ENCODE data around the gene SLC25A18.

Gene SLC25A18

DNA sequence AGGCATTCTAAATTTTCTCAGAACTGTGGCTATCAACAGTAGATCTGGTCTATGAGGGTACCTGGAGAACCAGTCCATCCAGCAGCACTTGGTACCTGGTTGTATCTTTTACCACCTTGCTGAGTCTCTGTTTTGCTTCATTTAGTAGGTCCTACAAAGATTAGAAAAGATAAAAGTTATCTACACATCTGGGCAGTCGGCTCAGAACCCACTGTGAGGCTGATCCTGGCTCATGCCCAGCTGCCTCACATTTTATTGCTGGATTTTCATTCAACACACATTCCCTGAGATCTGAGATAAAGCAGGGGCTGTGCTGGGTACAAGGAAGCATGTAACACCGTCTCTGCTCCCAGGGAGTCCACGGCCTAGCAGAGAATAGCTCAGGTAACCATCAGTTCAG, 37.7 kb downstream of the SLC25A18 start:
- no peak for DNase-seq
- no peak overlapping the region for H3K27ac ChIP-seq (ENCODE audit: insufficient read depth in 1 of 2, low read depth in 1 of 2, low read length in 2 of 2, poor library complexity in 1 of 2, severe bottlenecking in 2 of 2)
- POLR2A ChIA-PET = no interaction called here
- no peaks in the 10 kb centered on the region for H3K27me3 ChIP-seq (replicated peaks in 2 of 5; ENCODE audit: control insufficient read depth in 4 of 5, insufficient read depth in 5 of 5, low read length in 4 of 5)
- WGBS (ENCODE audit: insufficient coverage) = 90% methylated on average over 2 of the region's 3 CpGs
- peaks cover 0 to 6% (median 0%) of the 10 kb centered on the region in 4 experiments for H3K4me1 ChIP-seq (ENCODE audit: control extremely low read depth in 1 of 4, control insufficient read depth in 4 of 4, insufficient read depth in 4 of 4, low read length in 3 of 4)
- no peak overlapping the region for H3K4me3 ChIP-seq (ENCODE audit: control insufficient read depth in 1 of 7, extremely low read depth in 1 of 7, insufficient read depth in 4 of 7, low read depth in 2 of 7, low read length in 6 of 7)
- H3K36me3 ChIP-seq (ENCODE audit: control insufficient read depth in 4 of 4, insufficient read depth in 4 of 4, low read length in 3 of 4) = peaks cover 28 to 61% (median 45%) of the 10 kb centered on the region in 4 experiments
- CTCF ChIA-PET = interaction anchor here (1.0 kb wide), 1 partner anchor 8 kb away, joined by 3 read pairs; no protein-coding TSS in a partner anchor
- H3K9me3 ChIP-seq (ENCODE audit: control extremely low read depth in 1 of 5, control insufficient read depth in 4 of 5, insufficient read depth in 2 of 5, low read depth in 1 of 5, low read length in 4 of 5) = peaks cover 0 to 5% (median 2%) of the 10 kb centered on the region in 5 experiments

- CTCF ChIA-PET = interaction anchor here (1.4 kb wide), 1 partner anchor 128 kb away, joined by 3 read pairs; no protein-coding TSS in a partner anchor
- no peaks in the 10 kb centered on the region for H3K27me3 ChIP-seq (replicated peaks in 2 of 5; ENCODE audit: control insufficient read depth in 4 of 5, insufficient read depth in 5 of 5, low read length in 4 of 5)
- WGBS (ENCODE audit: insufficient coverage) = 97% methylated on average over 4 of the region's 4 CpGs
- POLR2A ChIA-PET = no interaction called here
- peaks cover 18 to 61% (median 31%) of the 10 kb centered on the region in 4 experiments for H3K36me3 ChIP-seq (ENCODE audit: control insufficient read depth in 4 of 4, insufficient read depth in 4 of 4, low read length in 3 of 4)
- no peak for DNase-seq
- H3K4me1 ChIP-seq (ENCODE audit: control extremely low read depth in 1 of 4, control insufficient read depth in 4 of 4, insufficient read depth in 4 of 4, low read length in 3 of 4) = peaks cover 0 to 15% (median 0%) of the 10 kb centered on the region in 4 experiments
- H3K27ac ChIP-seq (ENCODE audit: insufficient read depth in 1 of 2, low read depth in 1 of 2, low read length in 2 of 2, poor library complexity in 1 of 2, severe bottlenecking in 2 of 2) = no peak overlapping the region
- H3K4me3 ChIP-seq (ENCODE audit: control insufficient read depth in 1 of 7, extremely low read depth in 1 of 7, insufficient read depth in 4 of 7, low read depth in 2 of 7, low read length in 6 of 7) = no peak overlapping the region
- no peaks in the 10 kb centered on the region for H3K9me3 ChIP-seq (ENCODE audit: control extremely low read depth in 1 of 5, control insufficient read depth in 4 of 5, insufficient read depth in 2 of 5, low read depth in 1 of 5, low read length in 4 of 5)
Measured at GRCh38 chr22:17603668-17604067, 40.4 kb downstream of the SLC25A18 start.

DNA sequence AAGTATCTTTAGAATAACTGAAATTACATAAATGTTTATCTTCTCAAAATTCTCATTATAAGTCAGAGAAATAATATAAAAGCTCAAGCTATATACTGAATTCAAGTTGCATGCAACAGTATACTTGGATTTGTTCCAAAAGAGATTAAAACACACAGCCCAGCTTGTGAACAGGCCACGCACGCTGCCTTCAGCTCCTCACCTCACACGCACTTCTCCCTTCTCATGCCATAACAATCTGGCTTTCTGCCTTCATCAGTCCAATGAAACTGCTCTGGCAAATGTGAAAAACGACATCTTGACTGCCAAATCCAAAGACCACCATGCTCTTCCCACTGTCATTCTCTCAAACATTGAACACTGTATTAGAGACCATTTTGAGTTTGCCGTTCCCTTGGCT, 43.2 kb downstream of the SLC25A18 start:
- DNase-seq = peak; percentile 8 to 44 (median 37)
- 72% methylated on average over 3 of the region's 5 CpGs for WGBS (ENCODE audit: insufficient coverage)
- ChIA-PET POLR2A (no interaction called here), CTCF (interaction anchor here (1.4 to 3.1 kb wide), 2 partner anchors 9 to 33 kb away, joined by 4 to 7 read pairs; no protein-coding TSS in a partner anchor)
- Histone ChIP-seq H3K27ac (ENCODE audit: insufficient read depth in 1 of 2, low read depth in 1 of 2, low read length in 2 of 2, poor library complexity in 1 of 2, severe bottlenecking in 2 of 2) (peak overlapping the region in 1 of 2 experiments; percentile 17), H3K9me3 (ENCODE audit: control extremely low read depth in 1 of 5, control insufficient read depth in 4 of 5, insufficient read depth in 2 of 5, low read depth in 1 of 5, low read length in 4 of 5) (no peaks in the 10 kb centered on the region), H3K4me3 (ENCODE audit: control insufficient read depth in 1 of 7, extremely low read depth in 1 of 7, insufficient read depth in 4 of 7, low read depth in 2 of 7, low read length in 6 of 7) (no peak overlapping the region), H3K36me3 (ENCODE audit: control insufficient read depth in 4 of 4, insufficient read depth in 4 of 4, low read length in 3 of 4) (peaks cover 17 to 54% (median 26%) of the 10 kb centered on the region in 4 experiments), H3K4me1 (ENCODE audit: control extremely low read depth in 1 of 4, control insufficient read depth in 4 of 4, insufficient read depth in 4 of 4, low read length in 3 of 4) (peaks cover 0 to 15% (median 0%) of the 10 kb centered on the region in 4 experiments), H3K27me3 (replicated peaks in 2 of 5; ENCODE audit: control insufficient read depth in 4 of 5, insufficient read depth in 5 of 5, low read length in 4 of 5) (no peaks in the 10 kb centered on the region)

GRCh38 chr22:17607891-17608521, 44.7 kb downstream of the SLC25A18 start:
- 100% methylated on average over 3 of the region's 4 CpGs for WGBS (ENCODE audit: insufficient coverage)
- H3K4me3 ChIP-seq (ENCODE audit: control insufficient read depth in 1 of 7, extremely low read depth in 1 of 7, insufficient read depth in 4 of 7, low read depth in 2 of 7, low read length in 6 of 7) = no peak overlapping the region
- POLR2A ChIA-PET = no interaction called here
- H3K27ac ChIP-seq (ENCODE audit: insufficient read depth in 1 of 2, low read depth in 1 of 2, low read length in 2 of 2, poor library complexity in 1 of 2, severe bottlenecking in 2 of 2) = no peak overlapping the region
- CTCF ChIA-PET = no interaction called here
- no peaks in the 10 kb centered on the region for H3K27me3 ChIP-seq (replicated peaks in 2 of 5; ENCODE audit: control insufficient read depth in 4 of 5, insufficient read depth in 5 of 5, low read length in 4 of 5)
- no peak for DNase-seq
- H3K9me3 ChIP-seq (ENCODE audit: control extremely low read depth in 1 of 5, control insufficient read depth in 4 of 5, insufficient read depth in 2 of 5, low read depth in 1 of 5, low read length in 4 of 5) = no peaks in the 10 kb centered on the region
- H3K36me3 ChIP-seq (ENCODE audit: control insufficient read depth in 4 of 4, insufficient read depth in 4 of 4, low read length in 3 of 4) = peaks cover 19 to 68% (median 35%) of the 10 kb centered on the region in 4 experiments
- H3K4me1 ChIP-seq (ENCODE audit: control extremely low read depth in 1 of 4, control insufficient read depth in 4 of 4, insufficient read depth in 4 of 4, low read length in 3 of 4) = peaks cover 0 to 15% (median 0%) of the 10 kb centered on the region in 4 experiments

DNA sequence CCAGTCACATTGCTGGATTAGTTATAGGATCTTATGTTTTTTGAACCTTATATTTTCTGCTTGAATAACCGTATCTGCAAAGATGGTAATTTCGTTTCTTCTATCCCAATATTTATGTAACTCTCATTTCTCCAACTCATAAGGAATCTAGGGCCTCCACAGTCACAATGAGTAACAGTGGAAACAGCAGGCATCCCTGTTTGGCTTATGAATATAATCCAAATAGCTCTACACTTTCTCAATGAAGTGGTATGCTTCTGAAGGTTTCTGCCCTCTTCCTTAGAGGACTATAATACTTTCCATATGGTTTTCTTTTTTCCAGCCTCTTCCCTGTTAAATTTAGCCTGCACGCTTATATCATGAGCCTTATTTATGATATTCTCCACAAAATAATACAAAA, 48.8 kb downstream of the SLC25A18 start:
- H3K36me3 ChIP-seq (ENCODE audit: control insufficient read depth in 4 of 4, insufficient read depth in 4 of 4, low read length in 3 of 4) = peaks cover 16 to 49% (median 36%) of the 10 kb centered on the region in 4 experiments
- no peaks in the 10 kb centered on the region for H3K27me3 ChIP-seq (replicated peaks in 2 of 5; ENCODE audit: control insufficient read depth in 4 of 5, insufficient read depth in 5 of 5, low read length in 4 of 5)
- no peak overlapping the region for H3K27ac ChIP-seq (ENCODE audit: insufficient read depth in 1 of 2, low read depth in 1 of 2, low read length in 2 of 2, poor library complexity in 1 of 2, severe bottlenecking in 2 of 2)
- WGBS (ENCODE audit: insufficient coverage) = no CpG with 5 or more reads among the region's 3 CpGs
- H3K4me3 ChIP-seq (ENCODE audit: control insufficient read depth in 1 of 7, extremely low read depth in 1 of 7, insufficient read depth in 4 of 7, low read depth in 2 of 7, low read length in 6 of 7) = no peak overlapping the region
- POLR2A ChIA-PET = no interaction called here
- no peak for DNase-seq
- CTCF ChIA-PET = no interaction called here
- no peaks in the 10 kb centered on the region for H3K9me3 ChIP-seq (ENCODE audit: control extremely low read depth in 1 of 5, control insufficient read depth in 4 of 5, insufficient read depth in 2 of 5, low read depth in 1 of 5, low read length in 4 of 5)
- no peaks in the 10 kb centered on the region for H3K4me1 ChIP-seq (ENCODE audit: control extremely low read depth in 1 of 4, control insufficient read depth in 4 of 4, insufficient read depth in 4 of 4, low read length in 3 of 4)

GRCh38 chr22:17613280-17613679, 50.0 kb downstream of the SLC25A18 start:
- Histone ChIP-seq H3K4me3 (ENCODE audit: control insufficient read depth in 1 of 7, extremely low read depth in 1 of 7, insufficient read depth in 4 of 7, low read depth in 2 of 7, low read length in 6 of 7) (no peak overlapping the region), H3K27me3 (replicated peaks in 2 of 5; ENCODE audit: control insufficient read depth in 4 of 5, insufficient read depth in 5 of 5, low read length in 4 of 5) (no peaks in the 10 kb centered on the region), H3K36me3 (ENCODE audit: control insufficient read depth in 4 of 4, insufficient read depth in 4 of 4, low read length in 3 of 4) (peaks cover 15 to 50% (median 28%) of the 10 kb centered on the region in 4 experiments), H3K9me3 (ENCODE audit: control extremely low read depth in 1 of 5, control insufficient read depth in 4 of 5, insufficient read depth in 2 of 5, low read depth in 1 of 5, low read length in 4 of 5) (no peaks in the 10 kb centered on the region), H3K27ac (ENCODE audit: insufficient read depth in 1 of 2, low read depth in 1 of 2, low read length in 2 of 2, poor library complexity in 1 of 2, severe bottlenecking in 2 of 2) (no peak overlapping the region), H3K4me1 (ENCODE audit: control extremely low read depth in 1 of 4, control insufficient read depth in 4 of 4, insufficient read depth in 4 of 4, low read length in 3 of 4) (no peaks in the 10 kb centered on the region)
- ChIA-PET POLR2A (no interaction called here), CTCF (no interaction called here)
- 100% methylated on average over 5 of the region's 7 CpGs for WGBS (ENCODE audit: insufficient coverage)
- no peak for DNase-seq

GRCh38 chr22:17627961-17628405, 64.7 kb downstream of the SLC25A18 start:
- peaks cover 11 to 18% (median 14%) of the 10 kb centered on the region in 4 experiments for H3K4me1 ChIP-seq (ENCODE audit: control extremely low read depth in 1 of 4, control insufficient read depth in 4 of 4, insufficient read depth in 4 of 4, low read length in 3 of 4)
- ChIA-PET POLR2A (interaction anchor here (0.6 to 1.0 kb wide), 3 partner anchors 11 to 15 kb away, joined by 3 to 6 read pairs (median 4); no protein-coding TSS in a partner anchor), CTCF (interaction anchor here (0.6 kb wide), 1 partner anchor 12 kb away, joined by 4 read pairs; no protein-coding TSS in a partner anchor)
- peak overlapping the region; percentile 94 to 100 (median 99) for H3K4me3 ChIP-seq (ENCODE audit: control insufficient read depth in 1 of 7, extremely low read depth in 1 of 7, insufficient read depth in 4 of 7, low read depth in 2 of 7, low read length in 6 of 7)
- H3K9me3 ChIP-seq (ENCODE audit: control extremely low read depth in 1 of 5, control insufficient read depth in 4 of 5, insufficient read depth in 2 of 5, low read depth in 1 of 5, low read length in 4 of 5) = no peaks in the 10 kb centered on the region
- peaks cover 3 to 5% (median 4%) of the 10 kb centered on the region in 4 experiments for H3K36me3 ChIP-seq (ENCODE audit: control insufficient read depth in 4 of 4, insufficient read depth in 4 of 4, low read length in 3 of 4)
- H3K27ac ChIP-seq (ENCODE audit: insufficient read depth in 1 of 2, low read depth in 1 of 2, low read length in 2 of 2, poor library complexity in 1 of 2, severe bottlenecking in 2 of 2) = peak overlapping the region; percentile 95 to 96
- no peaks in the 10 kb centered on the region for H3K27me3 ChIP-seq (replicated peaks in 2 of 5; ENCODE audit: control insufficient read depth in 4 of 5, insufficient read depth in 5 of 5, low read length in 4 of 5)
- 23% methylated on average over 23 of the region's 24 CpGs for WGBS (ENCODE audit: insufficient coverage)
- no peak for DNase-seq

All from common myeloid progenitor, CD34-positive (primary cell).